Uterus (tissue), 2 donors: Measurements from ENCODE around the gene NOX5.

ENCODE experiments used
- CTCF ChIP-seq, 4 experiments: fragments of 200-600 bp in 2 of 4; fragments of 450-650 bp in 2 of 4; sonication (generic) in 2 of 4; IDR thresholded peaks; one replicate each; pipeline ENCODE4 v1.5.1; 2016 to 2019; ENCODE audit warnings: antibody characterized with exemption in 4 of 4, mild to moderate bottlenecking in 2 of 4, moderate library complexity in 1 of 4
- POLR2A ChIP-seq, 2 donors: fragments of 450-650 bp; IDR thresholded peaks; one replicate each; pipeline ENCODE4 v1.6.1; 2016; ENCODE audit warnings: antibody characterized with exemption in 2 of 2, mild to moderate bottlenecking in 1 of 2, moderate library complexity in 1 of 2

- peak; percentile 79 to 87 (median 83) for TF ChIP-seq CTCF (IDR thresholded peaks at IDR 0.05)
- no peak for TF ChIP-seq POLR2A (IDR thresholded peaks at IDR 0.05)
Observed at GRCh38 chr15:69058830-69059556, 44.5 kb downstream of the NOX5 start.
